Activated gamma-delta T cell treated with anti-CD3 and anti-CD28 coated beads, Interleukin-2, amount 50 U/mL, for 16 hours (primary cell): ENCODE data around the gene SLC2A9.

Experiments used
- DNase-seq: peaks from one replicate; pipeline ENCODE4 v3.0.0-alpha.2; 2020; ENCODE audit warnings: low read depth

Gene SLC2A9

DNA sequence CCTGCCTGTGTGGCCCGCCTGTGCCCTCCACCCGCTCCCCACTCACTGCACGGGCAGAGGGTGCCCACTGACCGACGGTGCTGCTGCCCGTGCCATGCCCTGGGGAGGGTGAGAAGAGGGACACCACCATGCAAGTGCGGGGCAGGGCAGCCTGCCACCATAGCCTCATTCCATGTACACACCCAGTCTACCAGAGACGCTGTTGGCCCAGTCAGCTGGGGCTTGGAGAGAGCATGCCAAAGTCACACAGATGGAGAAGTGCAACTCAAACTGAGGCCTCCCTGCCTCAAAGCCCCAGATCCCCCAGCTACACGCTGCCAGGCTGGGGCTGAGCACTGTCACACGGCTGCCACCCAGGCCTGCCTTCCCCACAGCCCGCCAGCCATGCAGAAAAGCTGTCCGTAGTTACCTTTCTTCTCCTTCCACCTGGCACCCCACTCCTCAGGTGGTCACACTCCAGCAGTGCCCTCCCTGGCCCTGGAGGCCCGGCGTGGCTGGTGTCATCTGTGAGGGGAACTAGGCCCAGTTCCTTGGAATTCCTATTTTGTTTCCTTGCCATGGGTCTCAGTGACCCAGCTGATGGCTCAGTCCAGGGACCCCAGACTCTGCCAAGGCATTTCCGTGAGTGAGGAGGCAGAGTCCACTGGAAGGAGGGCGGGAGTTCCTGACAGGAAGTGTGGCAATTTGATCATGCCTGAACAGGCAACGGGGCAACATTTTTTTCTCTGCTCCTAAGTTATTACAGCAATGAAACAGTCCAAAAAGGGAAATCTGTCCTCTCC is at the start of gene SLC2A9:
TSS of gene SLC2A9 (minus strand) at position 627 of the 782 bp plus-strand sequence. CDS start at position 559, 68 bp downstream.
- DNase-seq = no peak

DNA sequence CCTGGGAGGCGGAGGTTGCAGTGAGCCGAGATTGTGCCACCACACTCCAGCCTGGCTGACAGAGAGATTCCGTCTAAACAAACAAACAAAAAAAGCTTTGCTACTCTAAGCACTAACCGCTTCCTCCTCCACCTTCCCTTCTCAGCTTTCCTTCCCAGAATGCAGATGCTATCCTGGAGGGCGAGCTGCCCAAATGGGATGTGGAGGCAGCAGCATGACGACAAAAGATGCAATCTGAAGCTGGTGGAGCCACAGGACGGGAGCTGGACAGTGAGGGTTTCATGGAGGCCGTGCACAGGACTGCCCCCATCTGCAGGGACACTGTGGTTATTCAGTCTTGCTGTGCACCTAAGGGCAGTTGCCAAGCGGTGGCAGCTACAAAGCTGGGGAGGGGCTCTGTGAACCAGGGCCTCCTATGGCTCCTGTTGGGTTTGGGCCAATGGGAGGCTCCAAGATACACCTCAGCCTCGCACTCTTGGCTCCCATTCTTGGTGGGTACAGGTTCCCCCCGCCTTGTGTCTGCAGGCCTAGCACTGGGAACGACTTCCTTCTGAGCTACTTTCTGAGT is 47.9 kb upstream of the SLC2A9 start:
- no peak for DNase-seq

- no peak for DNase-seq
Observed at GRCh38 chr4:10066670-10067651, 45.7 kb upstream of the SLC2A9 start.

GRCh38 chr4:10066206-10066605 is 44.9 kb upstream of the SLC2A9 start:
- DNase-seq = no peak

- no peak for DNase-seq
Observed at GRCh38 chr4:10063544-10064300, 42.4 kb upstream of the SLC2A9 start.

DNA sequence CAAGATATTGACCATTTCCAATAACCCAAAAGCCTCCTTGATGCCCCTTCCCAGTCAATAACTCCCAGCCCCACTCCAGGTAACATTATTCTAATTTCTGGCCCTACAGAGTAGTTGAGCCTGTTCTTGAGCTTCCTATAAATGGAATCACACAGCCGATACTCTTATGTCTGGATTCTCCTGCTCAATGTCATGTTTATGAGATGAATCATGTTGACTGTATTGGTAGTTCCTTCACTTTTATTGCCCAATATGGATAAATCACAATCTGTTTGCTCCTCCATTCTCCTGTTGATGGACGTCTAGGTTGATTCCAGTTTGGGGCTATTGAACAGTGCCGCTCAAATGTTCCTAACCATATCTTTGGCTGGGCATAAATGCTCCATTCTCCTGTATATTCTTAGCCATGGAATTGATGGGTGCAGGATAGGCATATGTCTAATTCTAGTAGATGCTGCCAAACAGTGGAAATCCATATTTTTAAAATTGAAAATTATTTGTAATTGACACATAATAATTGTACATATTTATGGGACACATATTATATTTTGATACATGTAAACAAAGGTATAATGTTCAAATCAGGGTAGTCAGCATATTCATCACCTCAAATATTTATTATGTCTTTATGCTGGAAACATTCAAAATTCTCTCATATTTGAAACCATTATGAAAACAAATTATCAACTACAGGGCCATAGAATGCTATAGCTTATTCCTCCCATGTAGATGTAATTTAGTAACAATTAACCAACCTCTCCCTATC is 40.5 kb upstream of the SLC2A9 start:
- DNase-seq = no peak

DNA sequence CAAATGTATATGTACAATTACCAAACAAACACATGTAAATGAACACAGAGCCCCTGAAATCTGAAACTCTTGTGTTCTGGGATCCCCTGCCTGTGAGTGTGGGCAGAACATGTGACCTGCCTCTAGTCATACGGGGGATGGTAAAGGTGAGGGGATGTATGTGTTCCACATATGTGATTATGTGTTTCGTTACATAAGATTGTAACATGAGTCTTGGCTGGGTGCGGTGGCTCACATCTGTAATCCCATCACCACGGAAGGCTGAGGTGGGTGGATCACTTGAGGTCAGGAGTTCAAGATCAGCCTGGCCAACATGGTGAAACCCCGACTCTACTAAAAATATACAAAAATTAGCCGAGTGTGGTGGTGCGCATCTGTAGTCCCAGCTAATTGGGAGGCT is 37.1 kb upstream of the SLC2A9 start:
- DNase-seq = no peak

DNA sequence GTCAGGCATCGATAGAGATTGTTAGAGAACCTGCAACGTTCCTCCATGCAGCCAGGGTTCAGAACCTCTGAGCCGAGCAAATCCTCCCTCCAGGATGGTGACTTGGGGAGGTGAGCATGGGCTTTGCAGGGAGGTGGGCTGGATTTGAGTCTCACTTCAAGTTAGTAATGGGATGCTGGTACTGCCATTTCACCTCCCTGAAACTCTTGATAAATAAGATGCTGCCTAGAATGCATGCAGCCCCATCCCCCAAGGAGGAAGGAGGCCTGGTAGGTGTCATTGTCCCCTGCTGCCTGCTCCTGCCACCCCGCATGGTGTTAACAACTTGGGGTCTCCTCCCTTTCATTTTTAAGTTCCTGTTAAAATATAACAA is 35.7 kb upstream of the SLC2A9 start:
- DNase-seq = no peak

DNA sequence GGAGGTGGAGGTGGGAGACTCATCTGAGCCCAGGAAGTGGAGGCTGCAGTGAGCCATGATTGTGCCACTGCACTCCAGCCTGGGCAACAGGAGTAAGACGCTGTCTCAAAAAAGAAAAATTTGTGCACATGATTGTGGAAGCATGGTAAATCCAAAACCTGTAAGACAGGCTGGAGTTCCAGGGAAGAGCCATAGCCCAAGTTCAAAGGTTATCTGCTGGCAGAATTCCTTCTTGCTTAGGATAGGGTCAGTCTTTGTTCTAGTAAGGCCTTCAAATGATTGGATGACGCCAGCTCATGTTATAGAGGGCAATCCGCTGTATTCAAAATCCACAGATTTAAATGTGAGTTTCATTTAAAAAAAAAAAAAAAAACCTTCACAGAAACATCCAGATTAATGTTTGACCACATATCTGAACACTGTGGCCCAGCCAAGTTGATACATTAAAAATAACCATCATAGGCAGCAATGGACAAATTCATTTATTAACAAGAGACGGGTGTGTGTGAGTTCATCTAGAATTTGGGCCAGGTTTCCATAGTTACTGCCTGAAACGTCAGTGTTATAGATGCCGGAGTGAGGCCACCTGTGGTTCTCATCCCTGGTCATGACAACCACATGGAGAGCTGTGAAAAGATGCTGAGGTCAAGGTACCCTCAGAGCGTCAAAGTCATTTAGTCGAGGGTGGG is 35.2 kb upstream of the SLC2A9 start:
- DNase-seq = no peak

DNA sequence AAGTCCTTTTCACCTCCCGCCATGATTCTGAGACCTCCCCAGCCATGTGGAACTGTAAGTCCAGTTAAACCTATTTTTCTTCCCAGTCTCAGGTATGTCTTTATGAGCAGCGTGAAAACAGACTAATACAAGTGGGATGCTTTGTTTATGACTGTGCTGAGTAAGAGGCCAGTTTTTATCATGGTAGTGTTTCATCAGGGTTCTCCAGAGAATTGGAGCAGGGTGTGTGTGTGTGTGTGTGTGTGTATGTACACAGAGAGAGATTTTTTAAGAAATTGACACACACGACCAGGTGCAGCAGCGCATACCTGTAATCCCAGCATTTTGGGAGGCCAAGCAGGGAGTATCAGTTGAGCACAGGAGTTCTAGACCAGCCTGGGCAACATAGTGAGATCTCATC is 34.6 kb upstream of the SLC2A9 start:
- DNase-seq = no peak

- no peak for DNase-seq
Observed at GRCh38 chr4:10054571-10055041, 33.3 kb upstream of the SLC2A9 start.

DNA sequence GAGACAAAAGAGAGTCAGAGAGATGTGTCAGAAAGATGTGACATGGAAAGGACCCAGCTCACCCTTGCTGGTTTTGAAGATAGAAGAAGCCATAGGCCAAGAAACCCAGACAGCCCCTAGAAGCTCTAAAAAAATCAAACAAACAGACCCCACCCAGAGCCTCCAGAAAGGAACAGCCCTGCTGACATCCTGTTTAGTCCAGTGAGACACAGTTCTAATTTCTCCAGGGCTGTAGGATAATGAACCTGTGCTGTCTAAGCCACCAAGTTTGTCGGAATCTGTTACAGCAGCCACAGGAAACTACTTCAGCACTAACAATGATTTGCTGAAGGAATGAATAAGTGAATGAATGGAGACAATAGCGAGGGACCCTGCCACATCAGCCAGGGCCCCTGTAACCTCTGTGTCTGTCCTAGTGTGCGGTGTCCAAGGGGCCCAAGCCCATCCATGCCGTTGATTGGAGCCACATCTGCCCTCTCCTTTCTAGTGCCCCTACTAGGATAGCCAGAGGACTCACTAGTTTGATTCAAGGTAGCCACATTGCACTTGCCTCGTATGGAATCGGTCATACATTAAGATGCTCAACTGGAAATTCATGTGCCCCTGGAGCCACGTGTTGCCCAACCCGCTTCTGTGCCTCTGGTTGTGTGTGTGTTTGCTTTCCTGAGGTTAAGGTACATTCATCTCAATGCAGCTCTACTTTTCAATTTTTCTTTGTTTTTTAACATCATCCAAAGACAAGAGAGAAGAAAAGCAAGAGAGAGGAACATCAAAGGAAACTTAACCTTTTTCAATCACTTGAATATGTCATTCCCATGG is 32.5 kb upstream of the SLC2A9 start:
- no peak for DNase-seq

- DNase-seq = no peak
Observed at GRCh38 chr4:10051517-10052135, 30.3 kb upstream of the SLC2A9 start.

GRCh38 chr4:10050721-10051120 is 29.4 kb upstream of the SLC2A9 start:
- no peak for DNase-seq

DNA sequence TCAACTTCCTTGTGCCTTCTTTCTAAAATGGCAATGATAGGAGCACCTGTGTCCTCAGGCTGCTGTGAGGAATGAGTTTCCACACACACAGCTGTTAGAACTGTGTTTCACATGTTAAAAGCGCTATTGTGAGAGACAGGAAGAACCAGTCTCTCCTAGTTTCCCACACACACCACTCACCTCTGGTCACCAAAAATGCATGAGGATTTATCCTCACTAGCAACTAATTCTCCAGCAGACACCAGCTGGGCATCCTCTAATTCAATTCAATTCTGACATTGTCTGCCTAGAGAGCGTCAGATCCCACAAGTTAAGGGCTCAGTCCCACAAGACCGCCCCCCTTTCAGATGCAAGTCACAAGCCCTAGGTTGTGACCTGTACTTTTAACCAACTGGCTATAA is 29.0 kb upstream of the SLC2A9 start:
- DNase-seq = no peak

GRCh38 chr4:10048941-10049697 is 27.8 kb upstream of the SLC2A9 start:
- DNase-seq = no peak

- no peak for DNase-seq
Observed at GRCh38 chr4:10047967-10048366, 26.7 kb upstream of the SLC2A9 start.

DNA sequence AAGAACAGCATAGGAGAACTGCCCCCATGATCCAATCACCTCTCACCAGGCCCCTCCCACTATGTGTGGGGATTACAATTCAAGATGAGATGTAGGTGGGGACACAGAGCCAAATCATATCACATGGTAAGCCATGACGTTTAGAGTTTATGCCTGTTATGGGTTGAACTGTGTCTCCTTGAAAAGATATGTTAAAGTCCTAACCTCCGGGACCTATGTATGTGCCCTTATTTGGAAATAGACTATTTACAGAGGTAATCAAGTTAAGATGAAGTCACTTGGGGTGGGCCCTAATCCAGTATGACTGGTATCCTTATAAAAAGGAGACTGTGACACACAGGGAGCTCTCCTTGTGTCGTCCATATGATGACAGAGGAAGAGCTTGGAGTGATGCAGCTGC is 25.2 kb upstream of the SLC2A9 start:
- DNase-seq = no peak
